CD14-positive monocyte (primary cell): ENCODE results near the gene MCC. TPM values are rescaled to one million over a fixed set of nuclear protein-coding genes. Genes with fewer than 3 reads are reported as not detected.

Experiments
- DNase-seq, 3 donors: peaks; one replicate each; pipeline ENCODE4 v3.0.0-alpha.2; 2011 to 2022
- H2AFZ ChIP-seq: 2 replicates; pipeline ENCODE4 v1.6.0; 2012; ENCODE audit warnings: mild to moderate bottlenecking, low read depth, low read length, inconsistent platforms; ENCODE audit not compliant: insufficient read depth, poor library complexity, severe bottlenecking
- H3K27ac ChIP-seq, 2 donors: 1 replicate in 1 of 2; 2 replicates in 1 of 2; pipeline ENCODE4 v1.5.1; 2012 to 2013; ENCODE audit warnings: low read length in 2 of 2, control low read depth in 1 of 2, inconsistent platforms in 1 of 2, low read depth in 1 of 2, mild to moderate bottlenecking in 1 of 2
- H3K27me3 ChIP-seq, 2 donors: one replicate each; pipeline versions ENCODE4 v1.6.0 to v1.6.1; 2011 to 2013; ENCODE audit warnings: low read length in 2 of 2; ENCODE audit not compliant: control insufficient read depth in 2 of 2, insufficient read depth in 2 of 2
- H3K36me3 ChIP-seq, 2 donors: replicated peaks in 1 of 2; 1 replicate in 1 of 2; 2 replicates in 1 of 2; pipeline versions ENCODE4 v1.5.1 to v1.6.1; 2012 to 2013; ENCODE audit warnings: low read length in 2 of 2, control low read depth in 1 of 2, inconsistent platforms in 1 of 2, mild to moderate bottlenecking in 1 of 2; ENCODE audit not compliant: insufficient read depth in 2 of 2, control insufficient read depth in 1 of 2
- H3K4me1 ChIP-seq, 2 donors: 1 replicate in 1 of 2; 2 replicates in 1 of 2; pipeline versions ENCODE4 v1.5.1 to v1.6.1; 2012 to 2013; ENCODE audit warnings: low read length in 2 of 2, control low read depth in 1 of 2, inconsistent platforms in 1 of 2, mild to moderate bottlenecking in 1 of 2, moderate library complexity in 1 of 2; ENCODE audit not compliant: insufficient read depth in 2 of 2, control insufficient read depth in 1 of 2
- H3K4me2 ChIP-seq: replicated peaks from 2 replicates; pipeline ENCODE3; 2012; ENCODE audit warnings: low read length, moderate library complexity, mild to moderate bottlenecking; ENCODE audit not compliant: poor library complexity, severe bottlenecking; ENCODE audit errors: extremely low read depth
- H3K4me3 ChIP-seq, 3 experiments: fragments of 200-600 bp in 1 of 3; sonication (generic) in 1 of 3; replicated peaks in 1 of 3; 1 replicate in 2 of 3; 2 replicates in 1 of 3; pipeline ENCODE4 v1.5.1; 2011 to 2013; ENCODE audit warnings: low read length in 3 of 3, mild to moderate bottlenecking in 3 of 3, control low read depth in 2 of 3, low read depth in 2 of 3, inconsistent platforms in 1 of 3, moderate library complexity in 1 of 3
- H3K79me2 ChIP-seq: 2 replicates; pipeline ENCODE4 v1.6.0; 2012; ENCODE audit warnings: mild to moderate bottlenecking, control low read depth, inconsistent platforms, low read length, moderate library complexity; ENCODE audit not compliant: insufficient read depth
- H3K9ac ChIP-seq: 2 replicates; pipeline ENCODE4 v1.6.0; 2017; ENCODE audit warnings: low read length, mild to moderate bottlenecking; ENCODE audit not compliant: insufficient read depth, poor library complexity, severe bottlenecking
- H3K9me3 ChIP-seq, 2 donors: replicated peaks in 1 of 2; 1 replicate in 1 of 2; 2 replicates in 1 of 2; pipeline versions ENCODE4 v1.5.1 to v1.6.1; 2012 to 2013; ENCODE audit warnings: low read length in 2 of 2, control low read depth in 1 of 2; ENCODE audit not compliant: control insufficient read depth in 1 of 2, insufficient read depth in 1 of 2
- H4K20me1 ChIP-seq: 2 replicates; pipeline ENCODE4 v1.6.0; 2012; ENCODE audit warnings: mild to moderate bottlenecking, low read length, control low read depth, moderate library complexity; ENCODE audit not compliant: insufficient read depth
- H3K27ac Mint-ChIP-seq, 7 donors: one replicate each; pipeline ENCODE4 v1.8.0; 2020; ENCODE audit warnings: mild to moderate bottlenecking in 7 of 7, mixed read lengths in 7 of 7, moderate library complexity in 6 of 7, inconsistent platforms in 2 of 7
- H3K27me3 Mint-ChIP-seq, 3 donors: one replicate each; pipeline ENCODE4 v1.8.0; 2021 to 2022; ENCODE audit warnings: low read depth in 3 of 3, mild to moderate bottlenecking in 3 of 3, mixed read lengths in 3 of 3, moderate library complexity in 3 of 3, inconsistent platforms in 1 of 3
- H3K36me3 Mint-ChIP-seq, 2 donors: one replicate each; pipeline ENCODE4 v1.8.0; 2020; ENCODE audit warnings: mixed read lengths in 2 of 2, inconsistent platforms in 1 of 2, mild to moderate bottlenecking in 1 of 2
- H3K4me1 Mint-ChIP-seq: one replicate; pipeline ENCODE4 v1.8.0; 2020; ENCODE audit warnings: mild to moderate bottlenecking, mixed read lengths
- H3K4me3 Mint-ChIP-seq, 2 donors: one replicate each; pipeline ENCODE4 v1.8.0; 2020; ENCODE audit warnings: mild to moderate bottlenecking in 2 of 2, mixed read lengths in 2 of 2, moderate library complexity in 1 of 2
- H3K9me3 Mint-ChIP-seq, 7 donors: one replicate each; pipeline ENCODE4 v1.8.0; 2020 to 2022; ENCODE audit warnings: mixed read lengths in 7 of 7, mild to moderate bottlenecking in 6 of 7, moderate library complexity in 6 of 7, inconsistent platforms in 2 of 7
- WGBS: methylation state at CpG from one replicate; pipeline ENCODE4 v1.1.5; 2013; ENCODE audit warnings: missing lambda C conversion rate; ENCODE audit not compliant: insufficient coverage; 5-methylcytosine and 5-hydroxymethylcytosine counted together
- intact Hi-C, 2 donors: fragments of 100-400 bp; cut with micrococcal nuclease; formaldehyde crosslinking; loops; one replicate each; pipeline versions ENCODE4 v1.15.0 to v1.15.1; 2023
- polyA plus RNA-seq, 3 donors: library from polyadenylated mRNA; depleted of rRNA in 1 of 3; unstranded in 2 of 3; stranded (reverse) in 1 of 3; fragments of 300-500 nt in 2 of 3; fragments of >200 nt in 1 of 3; fragmentation: Illumina TruSeq in 2 of 3; gene quantifications; 1 replicate in 2 of 3; 2 replicates in 1 of 3; pipeline ENCODE4 v1.2.3, GENCODE V29; 2012 to 2021
- TF ChIP-seq, protein P1 (sequence below): fragments of 200-600 bp; IDR thresholded peaks from one replicate; pipeline ENCODE4 v1.8.0; 2022; ENCODE audit warnings: antibody characterized with exemption, mild to moderate bottlenecking

MCC gene
- polyA plus RNA-seq, 3 donors = 0.09 TPM; not detected in 2

DNA sequence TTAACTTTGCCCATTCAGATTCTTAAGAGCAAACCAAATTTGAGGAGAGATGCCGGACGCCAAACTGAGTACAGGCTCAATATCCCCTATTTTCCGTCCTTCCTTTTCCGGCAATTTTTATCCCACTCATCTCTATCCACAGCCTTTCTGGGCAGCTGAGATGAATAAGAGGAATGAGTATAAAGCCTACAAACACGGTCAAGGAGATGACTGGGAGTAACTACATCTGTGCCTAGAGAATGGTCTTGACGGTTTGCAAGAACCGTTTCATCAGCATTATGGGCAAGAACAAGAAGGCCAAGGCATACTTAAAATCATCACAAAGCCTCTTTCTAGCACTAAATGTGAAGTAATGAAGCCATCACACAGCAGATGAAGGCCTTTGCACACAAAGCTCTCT is 284.3 kb downstream of the MCC start:
- TF ChIP-seq, protein P1, sequence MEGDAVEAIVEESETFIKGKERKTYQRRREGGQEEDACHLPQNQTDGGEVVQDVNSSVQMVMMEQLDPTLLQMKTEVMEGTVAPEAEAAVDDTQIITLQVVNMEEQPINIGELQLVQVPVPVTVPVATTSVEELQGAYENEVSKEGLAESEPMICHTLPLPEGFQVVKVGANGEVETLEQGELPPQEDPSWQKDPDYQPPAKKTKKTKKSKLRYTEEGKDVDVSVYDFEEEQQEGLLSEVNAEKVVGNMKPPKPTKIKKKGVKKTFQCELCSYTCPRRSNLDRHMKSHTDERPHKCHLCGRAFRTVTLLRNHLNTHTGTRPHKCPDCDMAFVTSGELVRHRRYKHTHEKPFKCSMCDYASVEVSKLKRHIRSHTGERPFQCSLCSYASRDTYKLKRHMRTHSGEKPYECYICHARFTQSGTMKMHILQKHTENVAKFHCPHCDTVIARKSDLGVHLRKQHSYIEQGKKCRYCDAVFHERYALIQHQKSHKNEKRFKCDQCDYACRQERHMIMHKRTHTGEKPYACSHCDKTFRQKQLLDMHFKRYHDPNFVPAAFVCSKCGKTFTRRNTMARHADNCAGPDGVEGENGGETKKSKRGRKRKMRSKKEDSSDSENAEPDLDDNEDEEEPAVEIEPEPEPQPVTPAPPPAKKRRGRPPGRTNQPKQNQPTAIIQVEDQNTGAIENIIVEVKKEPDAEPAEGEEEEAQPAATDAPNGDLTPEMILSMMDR = no peak
- H3K9ac ChIP-seq = no peak overlapping the region
- no peaks in the 10 kb centered on the region for H3K27me3 ChIP-seq
- H3K36me3 ChIP-seq = no peaks in the 10 kb centered on the region
- no peak overlapping the region for H3K27ac ChIP-seq
- 100% methylated on average over 2 of the region's 7 CpGs for WGBS
- H3K4me1 Mint-ChIP-seq = no peaks in the 10 kb centered on the region
- H3K79me2 ChIP-seq = no peaks in the 10 kb centered on the region
- no peaks in the 10 kb centered on the region for H3K4me1 ChIP-seq
- H3K27ac Mint-ChIP-seq = no peak overlapping the region
- no peaks in the 10 kb centered on the region for H3K36me3 Mint-ChIP-seq
- H2AFZ ChIP-seq = no peak overlapping the region
- no peaks in the 10 kb centered on the region for H3K9me3 ChIP-seq
- H3K4me3 Mint-ChIP-seq = no peak overlapping the region
- H4K20me1 ChIP-seq = no peaks in the 10 kb centered on the region
- intact Hi-C loops = no loop called here
- no peak overlapping the region for H3K4me2 ChIP-seq
- no peak overlapping the region for H3K4me3 ChIP-seq
- peaks cover 0 to 3% (median 0%) of the 10 kb centered on the region in 7 donors for H3K9me3 Mint-ChIP-seq
- no peak for DNase-seq
- peaks cover 0 to 2% (median 0%) of the 10 kb centered on the region in 3 donors for H3K27me3 Mint-ChIP-seq

DNA sequence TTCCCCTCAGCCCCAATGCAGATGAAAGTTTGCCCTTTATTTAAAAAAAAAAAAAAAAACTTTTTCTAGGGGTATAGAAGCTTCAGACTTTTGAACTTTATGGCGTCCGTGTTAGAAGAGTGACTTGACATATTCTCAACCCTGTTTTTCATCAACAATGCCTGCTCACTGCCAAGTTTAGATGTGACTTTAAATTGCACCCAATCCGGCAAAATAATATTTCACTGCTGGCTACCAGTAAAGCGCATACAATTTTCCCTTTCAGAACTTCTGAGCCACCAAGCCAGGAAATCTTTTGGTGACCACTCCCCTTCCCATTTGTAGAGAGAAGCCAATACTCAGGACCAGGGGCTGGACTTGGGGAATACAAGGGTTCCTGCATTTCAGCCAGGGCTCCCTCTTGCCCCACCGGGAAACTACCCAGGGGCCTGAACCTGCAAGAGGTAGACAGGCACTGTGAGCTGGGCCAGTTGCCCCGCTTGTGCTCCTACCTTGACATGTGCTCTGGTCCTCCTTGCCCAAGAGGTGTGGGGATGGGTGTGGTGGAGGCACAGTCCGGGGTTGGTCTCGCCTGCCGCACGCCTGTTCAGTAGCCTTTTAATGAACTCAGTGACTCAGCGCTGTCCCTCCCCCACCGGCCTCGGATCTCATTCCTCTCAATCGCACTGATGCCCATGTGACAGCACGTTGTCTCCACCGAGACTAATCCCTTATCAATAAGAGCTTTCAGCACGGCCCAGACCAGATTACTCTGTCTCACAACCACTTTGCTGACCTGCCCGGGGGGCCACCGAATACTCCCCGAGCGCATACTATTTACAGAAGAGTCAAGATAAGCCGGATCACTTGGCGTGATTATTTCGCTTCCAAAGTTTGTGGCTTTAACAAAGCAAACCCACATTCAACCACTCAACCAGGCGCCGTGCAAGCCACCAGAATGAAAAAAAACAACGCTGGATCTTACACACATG is 285.2 kb downstream of the MCC start:
- no peaks in the 10 kb centered on the region for H3K9me3 ChIP-seq
- intact Hi-C loops = no loop called here
- H3K79me2 ChIP-seq = no peaks in the 10 kb centered on the region
- H3K4me1 ChIP-seq = no peaks in the 10 kb centered on the region
- H3K4me2 ChIP-seq = no peak overlapping the region
- H3K36me3 ChIP-seq = no peaks in the 10 kb centered on the region
- Mint-ChIP-seq H3K27me3 (peaks cover 0 to 2% (median 1%) of the 10 kb centered on the region in 3 donors), H3K27ac (no peak overlapping the region), H3K36me3 (no peaks in the 10 kb centered on the region), H3K4me1 (no peaks in the 10 kb centered on the region), H3K4me3 (no peak overlapping the region), H3K9me3 (peaks cover 0 to 6% (median 0%) of the 10 kb centered on the region in 7 donors)
- H3K27me3 ChIP-seq = no peaks in the 10 kb centered on the region
- H3K4me3 ChIP-seq = no peak overlapping the region
- TF ChIP-seq, protein P1 = no peak
- WGBS = 98% methylated on average over 20 of the region's 27 CpGs
- no peak overlapping the region for H3K9ac ChIP-seq
- no peak for DNase-seq
- no peaks in the 10 kb centered on the region for H4K20me1 ChIP-seq
- no peak overlapping the region for H3K27ac ChIP-seq
- H2AFZ ChIP-seq = no peak overlapping the region
